CD4-positive, alpha-beta T cell treated with Interleukin-4 for 1 hour (primary cell): Measurements from ENCODE around the gene UNK.

ENCODE experiments used
- DNase-seq, 2 donors: peaks; one replicate each; pipeline ENCODE4 v3.0.0-alpha.2; 2020 to 2022

UNK gene

GRCh38 chr17:75784473-75785015, at the start of gene UNK:
TSS of gene UNK (plus strand) at chr17:75784806. CDS start at chr17:75784881, 75 bp downstream.
- DNase-seq = peak; percentile 99

GRCh38 chr17:75736173-75736835, 48.3 kb upstream of the UNK start:
- no peak for DNase-seq

GRCh38 chr17:75737133-75737962, 47.3 kb upstream of the UNK start:
- DNase-seq = no peak

- peak in 1 of 2 donors; percentile 83 for DNase-seq
Measured at GRCh38 chr17:75738218-75738802, 46.3 kb upstream of the UNK start.

- DNase-seq = no peak
Measured at GRCh38 chr17:75739174-75739573, 45.4 kb upstream of the UNK start.

GRCh38 chr17:75739801-75740200, 44.8 kb upstream of the UNK start:
- no peak for DNase-seq

- DNase-seq = no peak
Measured at GRCh38 chr17:75740215-75740614, 44.4 kb upstream of the UNK start.

GRCh38 chr17:75740631-75741077, 44.0 kb upstream of the UNK start:
- no peak for DNase-seq

- DNase-seq = no peak
Measured at GRCh38 chr17:75742337-75742736, 42.3 kb upstream of the UNK start.

GRCh38 chr17:75743625-75744206, 40.9 kb upstream of the UNK start:
- DNase-seq = no peak

- no peak for DNase-seq
Measured at GRCh38 chr17:75748706-75749105, 35.9 kb upstream of the UNK start.

- peak; percentile 86 to 87 for DNase-seq
Measured at GRCh38 chr17:75749545-75750389, 34.8 kb upstream of the UNK start.

- no peak for DNase-seq
Measured at GRCh38 chr17:75750661-75751423, 33.8 kb upstream of the UNK start.

- no peak for DNase-seq
Measured at GRCh38 chr17:75751676-75752404, 32.8 kb upstream of the UNK start.

- no peak for DNase-seq
Measured at GRCh38 chr17:75752405-75752709, 32.2 kb upstream of the UNK start.

GRCh38 chr17:75752802-75753513, 31.6 kb upstream of the UNK start:
- no peak for DNase-seq

GRCh38 chr17:75753514-75754377, 30.9 kb upstream of the UNK start:
- DNase-seq = peak; percentile 73

- no peak for DNase-seq
Measured at GRCh38 chr17:75754378-75755204, 30.0 kb upstream of the UNK start.
